SH-SY5Y (cell line): ENCODE results near the gene TMEM63C.

Experiments used
- GATA2 ChIP-seq: IDR thresholded peaks from 2 replicates; pipeline ENCODE4 v1.6.1; 2011; ENCODE audit warnings: mild to moderate bottlenecking, low read depth, low read length
- GATA3 ChIP-seq: IDR thresholded peaks from 2 replicates; pipeline ENCODE4 v1.6.1; 2011; ENCODE audit warnings: low read depth, mild to moderate bottlenecking, low read length, moderate library complexity

GRCh38 chr14:77177702-77178101 is 3.9 kb upstream of the TMEM63C start:
- TF ChIP-seq GATA3 (no peak), GATA2 (no peak)
